Brain microvascular endothelial cell (primary cell): ENCODE results near the gene ZDHHC19.

Experiments
- DNase-seq: peaks from one replicate; pipeline ENCODE4 v3.0.0-alpha.2; 2020
- H3K27ac ChIP-seq: fragments of 250-450 bp; sonication (Bioruptor Pico); 2 replicates; pipeline ENCODE4 v1.5.1; 2020; ENCODE audit warnings: mild to moderate bottlenecking, moderate library complexity
- H3K27me3 ChIP-seq: fragments of 250-450 bp; sonication (Bioruptor Pico); replicated peaks from 2 replicates; pipeline ENCODE4 v1.5.1; 2020; ENCODE audit warnings: mild to moderate bottlenecking
- H3K36me3 ChIP-seq: fragments of 250-450 bp; sonication (Bioruptor Pico); replicated peaks from 2 replicates; pipeline ENCODE4 v1.5.1; 2020; ENCODE audit warnings: mild to moderate bottlenecking
- H3K4me3 ChIP-seq: 2 replicates; pipeline ENCODE4 v1.5.1; 2011; ENCODE audit warnings: low read depth, mild to moderate bottlenecking, control low read depth, low read length, moderate library complexity
- CTCF ChIP-seq: IDR thresholded peaks from 2 replicates; pipeline ENCODE4 v1.5.1; 2011; ENCODE audit warnings: low read depth, mild to moderate bottlenecking, moderate library complexity, low read length, control low read depth, inconsistent platforms; ENCODE audit errors: missing control alignments
- in situ Hi-C: cut with HindIII; loops from 2 replicates; pipeline ENCODE4 v1.10.0; 2017; ENCODE audit warnings: low sequenced_read_pairs, low pct_ligation_motif_present

The ZDHHC19 gene

GRCh38 chr3:196156160-196156559 lies 55.0 kb downstream of the ZDHHC19 start:
- H3K4me3 ChIP-seq, result no peak overlapping the region
- no peak for TF ChIP-seq CTCF
- in situ Hi-C loops, result no loop called here
- H3K36me3 ChIP-seq, result no peaks in the 10 kb centered on the region
- no peak for DNase-seq
- H3K27ac ChIP-seq, result no peak overlapping the region
- H3K27me3 ChIP-seq, result no peaks in the 10 kb centered on the region

DNA sequence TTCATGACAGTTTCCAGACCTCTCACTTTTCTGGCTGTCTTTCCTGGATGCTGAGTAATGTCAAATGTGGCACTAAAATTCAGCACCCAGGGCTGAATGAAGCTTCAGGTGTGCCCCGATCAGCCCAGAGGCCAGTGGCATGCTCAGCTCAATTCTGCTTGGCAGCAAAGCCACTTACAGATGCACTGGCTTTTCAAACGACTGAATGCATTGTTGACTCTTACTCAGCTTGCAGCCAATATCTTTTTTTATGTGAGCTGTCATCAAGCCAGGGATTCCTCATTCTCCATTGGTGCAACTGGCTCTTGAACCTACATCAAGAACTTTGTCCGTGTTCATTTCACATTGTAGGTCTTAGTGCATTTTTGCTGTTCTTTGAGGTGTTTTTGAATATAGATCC lies 60.7 kb downstream of the ZDHHC19 start:
- H3K36me3 ChIP-seq, result no peaks in the 10 kb centered on the region
- no peak overlapping the region for H3K4me3 ChIP-seq
- H3K27ac ChIP-seq, result no peak overlapping the region
- DNase-seq, result no peak
- TF ChIP-seq CTCF, result no peak
- in situ Hi-C loops, result no loop called here
- no peaks in the 10 kb centered on the region for H3K27me3 ChIP-seq

DNA sequence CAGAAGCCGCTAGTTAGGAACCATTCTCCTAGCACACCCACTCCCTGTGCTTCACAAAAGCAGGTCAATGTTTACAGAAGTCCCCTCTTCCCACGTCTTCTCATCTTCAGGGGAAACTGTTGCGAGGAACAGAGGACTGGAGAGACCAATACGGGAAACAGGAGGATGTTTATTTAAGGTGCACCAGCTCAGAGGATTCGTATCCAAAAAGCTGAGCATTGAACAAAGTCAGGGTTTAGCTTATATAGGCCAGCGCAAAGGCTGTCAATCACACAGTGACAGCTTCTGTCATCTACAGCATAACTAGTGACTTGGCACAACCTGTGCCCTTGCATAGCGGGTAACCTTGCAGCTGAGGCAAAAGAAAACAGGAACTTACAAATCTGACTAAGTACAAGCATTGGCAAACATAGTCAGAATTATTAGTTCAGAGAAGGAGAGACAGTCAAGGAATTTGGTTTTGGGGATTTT lies 61.3 kb downstream of the ZDHHC19 start:
- Histone ChIP-seq H3K36me3 (no peaks in the 10 kb centered on the region), H3K27ac (no peak overlapping the region)
- DNase-seq, result no peak

DNA sequence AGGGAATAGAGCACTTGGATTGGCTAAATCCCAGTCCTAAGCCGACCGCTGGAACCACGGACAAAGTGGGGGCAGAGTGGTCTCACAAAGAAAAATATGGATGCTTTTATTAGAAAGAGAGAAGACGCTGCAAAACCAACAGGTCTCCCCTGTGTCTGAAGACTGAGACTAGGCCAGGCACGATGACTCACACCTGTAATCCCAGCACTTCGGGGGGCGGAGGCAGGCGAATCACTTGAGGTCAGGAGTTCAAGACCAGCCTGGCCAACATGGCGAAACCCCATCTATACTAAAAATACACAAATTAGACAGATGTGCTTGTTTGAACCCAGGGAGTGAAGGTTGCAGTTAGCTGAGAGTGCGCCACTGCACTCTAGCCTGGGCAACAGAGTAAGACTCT lies 61.8 kb downstream of the ZDHHC19 start:
- in situ Hi-C loops, result no loop called here
- peak; percentile 9 for DNase-seq
- Histone ChIP-seq H3K27me3 (no peaks in the 10 kb centered on the region), H3K36me3 (no peaks in the 10 kb centered on the region), H3K4me3 (no peak overlapping the region), H3K27ac (no peak overlapping the region)
- TF ChIP-seq CTCF, result no peak

More for the DNA sequence above, 61.3 kb downstream of the ZDHHC19 start:
- TF ChIP-seq CTCF, result no peak
- in situ Hi-C loops, result no loop called here
- Histone ChIP-seq H3K4me3 (no peak overlapping the region), H3K27me3 (no peaks in the 10 kb centered on the region)
